Chondrocyte (in vitro differentiated cells): ENCODE data around the gene PRPSAP1. TPM values are rescaled to one million over a fixed set of nuclear protein-coding genes. Genes with fewer than 3 reads are reported as not detected.
"Not testable (repeated sequence)": the region's sequence is repeated elsewhere in the genome, so short reads cannot be mapped to it uniquely, and the experiment has no call there.

ENCODE experiments used
- DNase-seq: peaks from one replicate; pipeline ENCODE4 v3.0.0; 2021; ENCODE audit warnings: mixed read lengths, low spot score
- H3K27ac Mint-ChIP-seq: one replicate; pipeline ENCODE4 v1.8.0; 2021; ENCODE audit warnings: mild to moderate bottlenecking, moderate library complexity, mixed read lengths; ENCODE audit not compliant: unreplicated experiment
- H3K27me3 Mint-ChIP-seq: 2 replicates; pipeline ENCODE4 v1.8.0; 2021; ENCODE audit warnings: low read depth, mixed read lengths
- H3K36me3 Mint-ChIP-seq: 2 replicates; pipeline ENCODE4 v1.8.0; 2021; ENCODE audit warnings: low read depth, mixed read lengths
- H3K4me1 Mint-ChIP-seq: 2 replicates; pipeline ENCODE4 v1.8.0; 2021; ENCODE audit warnings: low read depth, mild to moderate bottlenecking, mixed read lengths
- H3K4me3 Mint-ChIP-seq: one replicate; pipeline ENCODE4 v1.8.0; 2021; ENCODE audit warnings: mild to moderate bottlenecking, moderate library complexity, mixed read lengths; ENCODE audit not compliant: unreplicated experiment
- H3K9me3 Mint-ChIP-seq: 2 replicates; pipeline ENCODE4 v1.8.0; 2021; ENCODE audit warnings: low read depth, mixed read lengths
- CTCF ChIP-seq: fragments of 200-600 bp; sonication (generic); IDR thresholded peaks from 2 replicates; pipeline ENCODE4 v1.5.0; 2021; ENCODE audit warnings: antibody characterized with exemption, mild to moderate bottlenecking, moderate library complexity
- total RNA-seq: library from RNA; stranded (reverse); gene quantifications from 3 replicates; pipeline ENCODE4 v1.2.1, GENCODE V29; 2021

PRPSAP1 gene
- total RNA-seq, 1 donor from 2014 or later, result 59.0 TPM

DNA sequence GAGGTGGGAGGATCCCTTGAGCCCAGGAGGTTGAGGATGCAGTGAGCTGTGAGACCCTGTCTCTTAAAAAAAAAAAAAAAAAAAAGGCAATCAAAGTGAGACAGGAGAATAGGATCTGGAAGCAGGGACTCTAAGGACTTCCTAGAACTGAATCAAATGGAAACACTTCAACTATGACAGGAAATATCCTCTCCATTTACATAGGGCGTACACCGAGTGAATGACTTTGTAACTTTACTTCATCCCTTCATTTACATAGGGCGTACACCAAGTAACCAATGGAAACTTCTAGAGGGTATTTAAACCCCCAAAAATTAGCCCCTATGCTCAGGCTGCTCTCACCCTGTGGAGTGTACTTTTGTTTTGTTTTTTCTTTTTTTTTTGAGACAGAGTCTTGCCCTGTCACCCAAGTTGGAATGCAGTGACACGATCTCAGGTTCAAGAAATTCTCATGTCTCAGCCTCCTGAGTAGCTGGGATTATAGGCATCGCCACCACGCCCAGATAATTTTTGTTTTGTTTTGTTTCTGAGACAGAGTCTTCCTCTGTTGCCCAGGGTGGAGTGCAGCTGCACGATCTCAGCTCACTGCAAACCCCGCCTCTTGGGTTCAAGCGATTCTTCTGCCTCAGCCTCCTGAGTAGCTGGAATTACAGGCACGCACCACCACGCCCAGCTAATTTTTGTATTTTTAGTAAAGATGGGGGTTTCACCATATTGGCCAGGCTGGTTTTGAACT is 9.6 kb upstream of the PRPSAP1 start:
- H3K4me1 Mint-ChIP-seq, result peaks cover 12% of the 10 kb centered on the region
- no peaks in the 10 kb centered on the region for H3K36me3 Mint-ChIP-seq
- TF ChIP-seq CTCF, result no peak
- H3K9me3 Mint-ChIP-seq, result no peaks in the 10 kb centered on the region
- DNase-seq, result no peak
- H3K27me3 Mint-ChIP-seq, result no peaks in the 10 kb centered on the region
- no peak overlapping the region for H3K4me3 Mint-ChIP-seq
- H3K27ac Mint-ChIP-seq, result no peak overlapping the region

- Mint-ChIP-seq H3K4me1 (peaks cover 11% of the 10 kb centered on the region), H3K27ac (no peak overlapping the region)
- DNase-seq, result no peak
These were observed 6.7 kb upstream of the PRPSAP1 start for GRCh38 chr17:76360461-76360860.

DNA sequence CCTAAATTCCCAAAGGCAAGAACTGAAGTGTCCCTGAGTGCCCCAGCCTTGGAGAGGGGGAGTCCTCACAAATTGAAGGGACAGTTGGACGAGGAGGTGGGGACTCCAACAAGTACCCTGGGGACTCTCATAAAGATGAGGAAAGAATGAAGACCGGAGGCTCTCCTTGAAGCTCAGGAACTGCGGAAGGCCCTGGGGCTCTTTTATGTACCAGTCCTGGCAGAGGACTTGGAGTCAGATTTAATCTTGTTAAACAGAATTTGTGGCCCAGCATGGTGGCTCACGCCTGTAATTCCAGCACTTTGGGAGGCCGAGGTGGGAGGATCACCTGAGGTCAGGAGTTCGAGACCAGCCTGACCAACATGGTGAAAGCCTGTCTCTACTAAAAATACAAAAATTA is 6.1 kb upstream of the PRPSAP1 start:
- H3K27ac Mint-ChIP-seq, H3K4me3 Mint-ChIP-seq, H3K36me3 Mint-ChIP-seq, DNase-seq, H3K9me3 Mint-ChIP-seq, H3K27me3 Mint-ChIP-seq: not testable (repeated sequence)
- H3K4me1 Mint-ChIP-seq, result peaks cover 12% of the 10 kb centered on the region

More at GRCh38 chr17:76360461-76360860, 6.7 kb upstream of the PRPSAP1 start:
- Mint-ChIP-seq H3K9me3 (no peaks in the 10 kb centered on the region), H3K36me3 (no peaks in the 10 kb centered on the region), H3K4me3 (no peak overlapping the region), H3K27me3 (no peaks in the 10 kb centered on the region)
- TF ChIP-seq CTCF, result no peak

DNA sequence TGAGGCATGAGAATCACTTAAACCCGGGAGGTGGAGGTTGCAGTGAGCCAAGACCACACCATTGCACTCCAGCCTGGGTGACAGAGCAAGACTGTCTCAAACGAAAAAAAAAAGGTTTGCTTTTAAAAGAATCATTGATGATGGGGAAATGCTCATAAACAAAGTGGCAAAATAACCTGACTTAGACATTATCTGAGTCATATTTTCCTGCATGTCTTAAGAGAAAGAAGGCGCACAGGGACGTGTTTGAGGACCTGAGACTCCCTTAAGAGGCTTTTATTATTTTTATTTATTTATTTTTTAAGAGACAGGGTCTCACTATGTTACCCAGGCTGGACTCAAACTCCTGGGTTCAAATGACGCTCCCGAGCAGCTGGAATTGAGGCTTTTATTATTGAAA is 5.7 kb upstream of the PRPSAP1 start:
- no peaks in the 10 kb centered on the region for H3K36me3 Mint-ChIP-seq
- no peak for TF ChIP-seq CTCF
- DNase-seq, result no peak
- no peaks in the 10 kb centered on the region for H3K9me3 Mint-ChIP-seq
- no peak overlapping the region for H3K4me3 Mint-ChIP-seq
- H3K27ac Mint-ChIP-seq, result no peak overlapping the region
- peaks cover 15% of the 10 kb centered on the region for H3K4me1 Mint-ChIP-seq
- H3K27me3 Mint-ChIP-seq, result no peaks in the 10 kb centered on the region

DNA sequence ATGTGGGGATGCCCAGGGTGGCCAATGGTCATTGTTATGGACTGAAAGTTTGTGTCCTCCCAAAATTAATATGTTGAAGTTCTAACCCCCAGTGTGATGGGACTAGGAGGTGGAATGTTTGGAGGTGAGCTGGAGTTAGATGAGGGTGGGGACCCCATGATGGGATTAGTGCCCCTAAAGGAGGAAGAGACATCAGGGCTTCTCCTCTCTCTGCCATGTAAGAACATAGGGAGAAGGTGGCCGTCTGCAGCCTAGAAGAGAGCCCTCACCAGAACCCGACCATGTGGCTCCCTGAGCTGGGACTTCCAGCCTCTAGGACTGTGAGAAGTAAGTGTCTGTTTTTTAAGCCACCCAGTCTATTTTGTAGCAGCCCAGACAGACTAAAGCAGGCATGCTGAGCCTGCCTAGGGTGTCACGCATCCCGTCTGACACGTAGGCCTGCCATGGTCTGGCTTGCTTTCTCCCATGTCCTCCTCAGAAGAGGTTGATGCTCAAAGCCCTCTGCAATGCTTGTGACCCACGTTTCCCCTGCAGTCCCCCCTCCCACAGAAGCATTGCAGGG is 4.0 kb upstream of the PRPSAP1 start:
- Mint-ChIP-seq H3K27ac (no peak overlapping the region), H3K9me3 (no peaks in the 10 kb centered on the region), H3K27me3 (no peaks in the 10 kb centered on the region), H3K36me3 (no peaks in the 10 kb centered on the region), H3K4me1 (peaks cover 22% of the 10 kb centered on the region), H3K4me3 (no peak overlapping the region)
- DNase-seq, result no peak
- no peak for TF ChIP-seq CTCF
